GM21367 (cell line): ENCODE results near the gene HSPB9.

Experiments used
- ATAC-seq: cut with Tn5 transposase; IDR thresholded peaks from one replicate; pipeline ENCODE4 v1.9.1; 2021; ENCODE audit not compliant: unreplicated experiment

The HSPB9 gene

GRCh38 chr17:42098730-42099399, 23.7 kb upstream of the HSPB9 start:
- ATAC-seq: no peak

GRCh38 chr17:42101513-42102292, 20.9 kb upstream of the HSPB9 start:
- ATAC-seq: no peak

- ATAC-seq: no peak
Observed at GRCh38 chr17:42103221-42103954, 19.2 kb upstream of the HSPB9 start.

GRCh38 chr17:42104264-42104663, 18.3 kb upstream of the HSPB9 start:
- no peak for ATAC-seq

GRCh38 chr17:42106009-42106408, 16.6 kb upstream of the HSPB9 start:
- no peak for ATAC-seq

- no peak for ATAC-seq
Observed at GRCh38 chr17:42107124-42107523, 15.5 kb upstream of the HSPB9 start.

GRCh38 chr17:42107597-42108576, 14.7 kb upstream of the HSPB9 start:
- peak; percentile 46 for ATAC-seq

DNA sequence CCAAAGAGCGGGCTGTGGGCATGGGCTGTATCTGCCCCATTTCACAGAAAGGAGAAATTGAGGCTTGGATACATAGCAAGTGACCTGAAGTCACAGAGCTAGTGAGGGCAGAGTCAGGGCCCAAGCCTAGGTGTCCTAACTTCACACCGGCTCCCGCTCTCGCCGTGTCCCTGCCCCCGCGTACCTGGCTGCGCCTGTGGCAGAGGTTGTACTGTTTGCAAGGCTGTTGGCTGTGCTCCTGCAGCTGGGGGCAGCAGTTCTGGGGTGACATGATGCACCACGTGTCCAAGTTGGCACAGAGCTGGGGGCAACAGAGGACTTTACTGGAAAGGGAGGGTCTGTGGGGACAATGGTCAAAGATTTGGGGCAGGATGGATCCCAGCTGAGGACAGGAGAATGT, 13.5 kb upstream of the HSPB9 start:
- no peak for ATAC-seq

DNA sequence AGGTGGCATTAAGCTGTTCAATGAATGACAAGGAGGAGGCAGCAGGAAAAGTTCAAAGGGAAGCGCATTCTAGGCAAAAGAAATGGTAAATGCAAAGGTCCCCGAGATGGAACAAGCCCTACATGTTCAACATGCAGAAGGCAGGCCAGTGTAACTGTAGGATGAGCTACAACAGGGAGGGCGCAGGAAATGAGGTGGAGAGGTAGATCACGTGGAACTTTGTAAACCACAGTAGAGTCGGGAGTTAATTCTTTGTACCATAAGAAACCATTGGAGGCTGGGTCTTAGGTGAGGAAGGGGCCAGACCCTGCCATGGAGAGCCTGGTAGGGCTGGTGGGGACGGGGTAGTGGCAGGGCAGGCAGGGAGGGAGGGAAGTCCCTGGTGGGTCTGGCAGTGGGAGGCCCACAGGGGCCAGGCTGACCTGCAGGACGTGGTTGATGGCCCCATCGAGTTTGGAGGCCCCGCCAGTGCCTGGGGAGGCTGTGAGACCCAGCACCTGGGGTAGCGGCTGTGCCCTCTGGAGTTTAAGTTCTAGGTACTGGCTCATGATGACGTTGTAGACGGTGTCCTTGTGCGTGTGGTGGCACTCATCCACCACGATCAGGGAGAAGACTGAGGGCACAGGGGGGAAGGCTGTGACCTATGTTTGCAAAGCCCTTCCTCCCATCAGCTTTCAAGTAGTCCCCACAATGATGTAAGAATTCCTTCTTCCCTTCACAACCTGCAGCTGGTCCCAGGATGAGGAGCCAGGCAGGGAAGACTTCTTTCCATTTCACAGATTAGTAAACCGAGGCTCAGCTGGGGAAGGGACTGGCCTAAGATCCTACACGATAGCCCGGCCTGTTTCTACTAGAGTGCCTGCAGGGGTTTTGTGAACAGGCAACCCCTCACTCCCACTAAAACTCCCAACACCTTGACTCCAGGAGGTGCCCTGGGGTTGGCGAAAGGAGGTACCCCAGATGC, 12.0 kb upstream of the HSPB9 start:
- no peak for ATAC-seq

DNA sequence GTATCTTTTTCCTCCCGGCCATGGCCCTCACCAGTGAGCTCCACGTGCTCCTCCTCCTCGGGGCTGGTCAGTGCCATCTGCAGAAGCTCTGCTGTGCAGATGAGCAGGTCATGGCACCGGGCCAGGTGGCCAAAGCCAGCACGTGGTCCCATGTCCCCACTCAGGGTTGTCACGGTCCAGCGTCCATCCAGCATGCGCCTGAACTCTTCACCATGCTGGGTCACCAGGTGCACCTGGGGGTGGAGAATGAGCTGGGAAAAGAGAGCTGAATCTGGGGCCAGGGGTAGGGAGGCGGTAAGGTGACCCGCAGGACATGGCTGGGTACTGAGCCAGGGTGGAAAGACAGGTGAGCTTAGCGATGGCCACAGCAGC, 11.4 kb upstream of the HSPB9 start:
- no peak for ATAC-seq

DNA sequence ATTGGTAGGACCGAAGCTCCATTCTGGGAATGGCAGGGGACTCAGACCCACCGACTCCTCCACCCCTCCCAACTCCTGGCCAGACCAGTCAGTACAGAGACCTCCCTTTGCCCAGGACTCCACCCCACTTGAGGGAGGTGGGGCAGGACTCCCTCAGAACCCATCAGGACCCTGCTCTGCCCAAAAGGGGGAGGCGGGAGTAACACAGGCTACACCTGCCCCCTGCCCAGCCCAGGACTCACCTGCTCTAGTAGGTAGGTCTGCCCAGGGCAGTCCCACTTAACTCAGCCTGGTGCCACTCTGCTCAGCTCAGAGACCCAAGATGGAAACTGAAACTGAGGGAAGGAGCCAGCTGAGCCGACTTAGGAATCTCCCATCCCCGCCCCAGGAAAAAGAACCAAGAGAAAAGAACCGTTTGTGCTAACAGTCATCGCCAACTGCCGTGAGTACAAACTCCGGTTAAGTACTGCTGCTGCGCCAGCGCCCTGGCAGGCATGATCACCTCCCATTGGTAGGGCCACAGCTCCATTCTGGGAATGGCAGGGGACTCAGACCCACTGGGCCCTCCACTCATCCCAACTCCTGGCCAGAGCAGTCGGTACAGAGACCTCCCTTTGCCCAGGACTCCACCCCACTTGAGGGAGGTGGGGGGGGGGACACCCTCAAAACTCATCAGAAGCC, 10.6 kb upstream of the HSPB9 start:
- no peak for ATAC-seq

GRCh38 chr17:42112552-42113176, 9.9 kb upstream of the HSPB9 start, which contains the start of gene DHX58:
DHX58 (minus strand) TSS chr17:42112714; CDS start chr17:42111892, 822 bp downstream.
- peak; percentile 39 for ATAC-seq

DNA sequence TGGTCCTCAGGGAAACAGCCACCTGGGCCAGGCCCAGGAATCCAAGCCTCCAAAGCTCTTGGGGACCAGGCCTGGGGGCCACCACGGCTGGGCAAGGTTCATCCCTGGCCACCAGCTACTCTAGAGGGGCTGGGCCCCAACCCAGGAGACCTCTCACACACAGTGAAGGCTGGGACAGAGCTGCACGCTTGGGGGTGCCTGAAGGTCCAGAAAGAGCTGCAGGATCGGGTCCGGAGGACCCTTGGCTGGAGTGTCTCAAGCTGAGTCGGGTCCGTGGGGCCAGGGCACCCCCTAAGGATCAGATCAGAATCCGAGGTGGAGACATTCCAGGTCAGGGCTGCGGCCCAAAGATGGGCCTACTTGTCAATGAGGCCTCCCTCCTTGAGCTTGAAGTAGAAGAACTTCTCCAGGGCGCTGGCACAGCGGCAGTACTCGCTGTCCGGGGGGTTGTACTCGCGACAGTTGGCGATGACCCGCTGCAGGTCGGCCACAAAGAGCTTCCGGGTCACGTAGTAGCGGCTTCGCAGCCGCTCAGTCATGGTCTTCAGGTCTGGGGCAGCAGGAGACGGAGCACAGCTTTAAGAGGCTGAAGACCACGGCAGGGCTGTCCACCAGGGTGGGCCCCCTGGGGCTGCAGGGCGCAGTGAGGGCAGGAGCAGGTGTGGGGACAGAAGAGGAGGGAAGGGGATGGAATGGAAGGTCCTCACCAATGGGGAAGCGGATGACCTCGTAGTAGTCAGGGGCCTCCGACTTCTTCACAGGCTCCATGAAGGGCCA, 9.1 kb upstream of the HSPB9 start:
- no peak for ATAC-seq

DNA sequence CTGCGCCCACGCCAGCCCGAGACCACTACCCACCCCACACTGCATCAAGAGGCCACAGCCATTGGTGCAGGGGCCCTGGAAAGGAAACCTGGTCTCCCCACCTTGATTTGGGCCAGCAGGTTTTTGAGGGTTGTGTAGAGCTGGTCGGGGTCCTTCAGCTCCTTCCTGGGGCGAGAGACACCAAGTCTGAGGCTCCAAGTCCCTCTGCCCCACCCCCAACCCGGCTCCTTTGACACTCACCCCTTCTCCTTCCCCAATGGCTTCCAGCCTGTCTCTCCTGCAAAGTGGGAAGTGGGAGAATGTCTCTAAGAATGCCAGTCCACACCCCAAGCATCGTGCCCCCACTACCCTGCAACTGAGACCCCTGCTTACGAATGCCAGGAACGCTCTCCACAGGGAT, 8.5 kb upstream of the HSPB9 start:
- no peak for ATAC-seq

GRCh38 chr17:42116705-42117396, 5.8 kb upstream of the HSPB9 start:
- no peak for ATAC-seq

- no peak for ATAC-seq
Observed at GRCh38 chr17:42117397-42118125, 5.0 kb upstream of the HSPB9 start.

DNA sequence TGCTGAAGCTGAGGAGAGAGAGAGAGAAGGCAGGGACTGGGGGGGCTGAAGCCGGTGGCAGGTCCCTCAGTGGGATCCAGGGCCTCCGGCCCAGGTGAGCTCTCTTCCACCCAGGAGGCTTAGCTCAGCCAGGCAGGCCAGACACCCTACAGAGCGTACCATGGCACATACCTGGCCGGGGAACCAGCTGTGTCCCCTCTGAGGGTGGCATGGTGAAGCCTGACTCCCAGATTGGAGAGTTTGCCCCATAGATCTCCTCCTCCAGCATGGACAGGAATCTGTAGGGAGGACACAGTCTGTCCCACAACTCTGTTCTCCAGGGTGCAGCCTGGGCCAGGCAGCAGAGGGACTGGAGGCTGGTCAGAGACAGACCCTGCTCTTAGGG, 4.5 kb upstream of the HSPB9 start:
- ATAC-seq: no peak
